ENCODE results near the gene PIP5KL1. TPM values are rescaled to one million over a fixed set of nuclear protein-coding genes. Genes with fewer than 3 reads are reported as not detected.

The PIP5KL1 gene
- total RNA-seq, 4 donors from 2014 or later, result 4.6 TPM; not detected in 3

- TF ChIP-seq POLR2A (IDR thresholded peaks at IDR 0.05), result no peak
- no peak for TF ChIP-seq CTCF (IDR thresholded peaks at IDR 0.05)
- TF ChIP-seq POLR2AphosphoS5 (IDR thresholded peaks at IDR 0.05), result no peak
- TF ChIP-seq EP300 (IDR thresholded peaks at IDR 0.05; ENCODE audit: low read depth), result no peak
- in situ Hi-C loops (cut with MboI; ENCODE audit: low pct_ligation_motif_present in 1 of 4, low pct_unique_long_range_greater_than_20kb in 1 of 4, low sequenced_read_pairs in 3 of 4) (loop anchor here in 1 of 4 donors (25.0 kb wide), 1 partner anchor 157 kb away; no protein-coding TSS in a partner anchor), intact Hi-C loops (cut with DNase I; ENCODE audit: low total_unique reads) (no loop called here)
- Histone ChIP-seq H3K27me3 (no peaks in the 10 kb centered on the region), H3K9me3 (no peaks in the 10 kb centered on the region), H3K4me3 (no peak overlapping the region), H3K36me3 (no peaks in the 10 kb centered on the region), H3K4me1 (peaks cover 38 to 71% (median 49%) of the 10 kb centered on the region in 4 donors), H3K27ac (peak overlapping the region; percentile 82 to 92 (median 87))
- no peak for DNase-seq
- WGBS, 2 donors (ENCODE audit: low coverage in 1 of 2), result 62% methylated on average over 6 of the region's 13 CpGs; no CpG with 5 or more reads in 1 of the 2 donors
Observed at GRCh38 chr9:127954831-127955293, 24.3 kb upstream of the PIP5KL1 start.

GRCh38 chr9:127953768-127954505 is 23.4 kb upstream of the PIP5KL1 start:
- no peak for DNase-seq
- H3K4me3 ChIP-seq, result no peak overlapping the region
- H3K27me3 ChIP-seq, result no peaks in the 10 kb centered on the region
- WGBS, 2 donors (ENCODE audit: low coverage in 1 of 2), result 78 to 80% methylated on average over 1 to 17 of the region's 17 CpGs
- TF ChIP-seq CTCF (IDR thresholded peaks at IDR 0.05) (no peak), POLR2AphosphoS5 (IDR thresholded peaks at IDR 0.05) (no peak), POLR2A (IDR thresholded peaks at IDR 0.05) (no peak), EP300 (IDR thresholded peaks at IDR 0.05; ENCODE audit: low read depth) (no peak)
- peak overlapping the region; percentile 82 to 92 (median 87) for H3K27ac ChIP-seq
- intact Hi-C loops (cut with DNase I; ENCODE audit: low total_unique reads), result no loop called here
- H3K4me1 ChIP-seq, result peaks cover 42 to 67% (median 45%) of the 10 kb centered on the region in 4 donors
- no peaks in the 10 kb centered on the region for H3K9me3 ChIP-seq
- in situ Hi-C loops (cut with MboI; ENCODE audit: low pct_ligation_motif_present in 1 of 4, low pct_unique_long_range_greater_than_20kb in 1 of 4, low sequenced_read_pairs in 3 of 4), result loop anchor here in 1 of 4 donors (25.0 kb wide), 1 partner anchor 158 kb away; no protein-coding TSS in a partner anchor
- no peaks in the 10 kb centered on the region for H3K36me3 ChIP-seq

GRCh38 chr9:127953154-127953553 is 22.6 kb upstream of the PIP5KL1 start:
- in situ Hi-C loops (cut with MboI; ENCODE audit: low pct_ligation_motif_present in 1 of 4, low pct_unique_long_range_greater_than_20kb in 1 of 4, low sequenced_read_pairs in 3 of 4), result loop anchor here in 1 of 4 donors (25.0 kb wide), 1 partner anchor 159 kb away; no protein-coding TSS in a partner anchor
- H3K36me3 ChIP-seq, result no peaks in the 10 kb centered on the region
- no peak for DNase-seq
- H3K9me3 ChIP-seq, result no peaks in the 10 kb centered on the region
- TF ChIP-seq POLR2AphosphoS5 (IDR thresholded peaks at IDR 0.05), result no peak
- intact Hi-C loops (cut with DNase I; ENCODE audit: low total_unique reads), result no loop called here
- no peak overlapping the region for H3K4me3 ChIP-seq
- H3K4me1 ChIP-seq, result peaks cover 42 to 67% (median 45%) of the 10 kb centered on the region in 4 donors
- peak overlapping the region in 2 of 4 donors; percentile 82 to 89 for H3K27ac ChIP-seq
- H3K27me3 ChIP-seq, result no peaks in the 10 kb centered on the region
- 85 to 89% methylated on average over 1 of the region's 1 CpG for WGBS, 2 donors (ENCODE audit: low coverage in 1 of 2)

- no peak for DNase-seq
- Histone ChIP-seq H3K36me3 (no peaks in the 10 kb centered on the region), H3K4me3 (no peak overlapping the region), H3K27me3 (no peaks in the 10 kb centered on the region), H3K9me3 (no peaks in the 10 kb centered on the region), H3K27ac (peak overlapping the region in 3 of 4 donors; percentile 27 to 53 (median 31)), H3K4me1 (peaks cover 33 to 53% (median 34%) of the 10 kb centered on the region in 4 donors)
- intact Hi-C loops (cut with DNase I; ENCODE audit: low total_unique reads), result no loop called here
- in situ Hi-C loops (cut with MboI; ENCODE audit: low pct_ligation_motif_present in 1 of 4, low pct_unique_long_range_greater_than_20kb in 1 of 4, low sequenced_read_pairs in 3 of 4), result loop anchor here in 1 of 4 donors (25.0 kb wide), 1 partner anchor 162 kb away; no protein-coding TSS in a partner anchor
- WGBS, 2 donors (ENCODE audit: low coverage in 1 of 2), result 57 to 61% methylated on average over 8 to 21 of the region's 21 CpGs
- TF ChIP-seq CTCF (IDR thresholded peaks at IDR 0.05) (no peak), POLR2AphosphoS5 (IDR thresholded peaks at IDR 0.05) (peak in 2 of 3 donors; percentile 8 to 40)
Observed at GRCh38 chr9:127950513-127951289, 20.1 kb upstream of the PIP5KL1 start.
